ENCODE data around the gene OLFM1.

GRCh38 chr9:135065151-135065550 is 22.3 kb upstream of the OLFM1 start:
- TF ChIP-seq POLR2A (IDR thresholded peaks at IDR 0.05; ENCODE audit: low read depth, low read length) (no peak), RAD21 (IDR thresholded peaks at IDR 0.05; ENCODE audit: low read length) (no peak), CTCF (conservative IDR thresholded peaks at IDR 0.05; ENCODE audit: low read depth, low read length) (no peak), SMC3 (IDR thresholded peaks at IDR 0.05; ENCODE audit: low read depth, low read length) (no peak), ELK1 (IDR thresholded peaks at IDR 0.05; ENCODE audit: borderline replicate concordance, low read depth, low read length) (no peak), BHLHE40 (IDR thresholded peaks at IDR 0.05; ENCODE audit: low read depth, low read length) (no peak), FOS (IDR thresholded peaks at IDR 0.05; ENCODE audit: low read depth, low read length) (no peak), RCOR1 (IDR thresholded peaks at IDR 0.05; ENCODE audit: insufficient replicate concordance, low read length) (no peak)

Data from IMR-90 (cell line).